H9 (cell line): ENCODE data around the gene HYDIN. TPM values are rescaled to one million over a fixed set of nuclear protein-coding genes. Genes with fewer than 3 reads are reported as not detected.
"Not testable (repeated sequence)": the region's sequence is repeated elsewhere in the genome, so short reads cannot be mapped to it uniquely, and the experiment has no call there.

Source experiments
- DNase-seq: peaks from one replicate; pipeline ENCODE4 v3.0.0-alpha.2; 2017
- H2AFZ ChIP-seq: one replicate; pipeline ENCODE4 v1.6.1; 2013; ENCODE audit warnings: mild to moderate bottlenecking, low read length, control low read depth, moderate library complexity
- H2AK5ac ChIP-seq: 2 replicates; pipeline ENCODE4 v1.6.1; 2013; ENCODE audit warnings: low read length, control low read depth, mixed read lengths; ENCODE audit not compliant: insufficient read length
- H2BK120ac ChIP-seq: one replicate; pipeline ENCODE4 v1.6.1; 2013; ENCODE audit warnings: low read depth, mild to moderate bottlenecking, low read length, control low read depth, inconsistent platforms; ENCODE audit not compliant: poor library complexity, severe bottlenecking
- H2BK12ac ChIP-seq: 2 replicates; pipeline ENCODE4 v1.6.1; 2013; ENCODE audit warnings: low read length, control low read depth, mixed read lengths, low read depth; ENCODE audit not compliant: insufficient read length
- H2BK15ac ChIP-seq: 2 replicates; pipeline ENCODE4 v1.6.1; 2013; ENCODE audit warnings: low read depth, low read length, control low read depth
- H2BK20ac ChIP-seq: one replicate; pipeline ENCODE4 v1.6.1; 2013; ENCODE audit warnings: low read depth, mild to moderate bottlenecking, low read length, control low read depth, inconsistent platforms; ENCODE audit not compliant: poor library complexity, severe bottlenecking
- H2BK5ac ChIP-seq: 2 replicates; pipeline ENCODE4 v1.6.1; 2013; ENCODE audit warnings: low read length, control low read depth, mixed read lengths; ENCODE audit not compliant: insufficient read length
- H3K14ac ChIP-seq: 2 replicates; pipeline ENCODE4 v1.6.1; 2013; ENCODE audit warnings: low read length, control low read depth; ENCODE audit not compliant: insufficient read depth
- H3K18ac ChIP-seq: 2 replicates; pipeline ENCODE4 v1.6.1; 2013; ENCODE audit warnings: low read depth, mild to moderate bottlenecking, mixed read lengths, low read length, control low read depth; ENCODE audit not compliant: insufficient read length
- H3K23ac ChIP-seq: 2 replicates; pipeline ENCODE4 v1.6.1; 2013; ENCODE audit warnings: low read length, control low read depth, mixed read lengths, low read depth; ENCODE audit not compliant: insufficient read length
- H3K23me2 ChIP-seq: 2 replicates; pipeline ENCODE4 v1.6.1; 2013; ENCODE audit warnings: low read depth, mild to moderate bottlenecking, mixed read lengths, low read length, control low read depth; ENCODE audit not compliant: insufficient read length, poor library complexity, severe bottlenecking
- H3K27ac ChIP-seq: 2 replicates; pipeline ENCODE4 v1.5.1; 2013; ENCODE audit warnings: low read length, control low read depth, mixed read lengths, low read depth; ENCODE audit not compliant: insufficient read length
- H3K27me3 ChIP-seq: 2 replicates; pipeline ENCODE4 v1.6.1; 2013; ENCODE audit warnings: low read length, control low read depth, inconsistent platforms; ENCODE audit not compliant: insufficient read depth
- H3K4ac ChIP-seq: 2 replicates; pipeline ENCODE4 v1.6.1; 2013; ENCODE audit warnings: low read depth, mild to moderate bottlenecking, control low read depth, inconsistent platforms, low read length, moderate library complexity
- H3K4me1 ChIP-seq: 2 replicates; pipeline ENCODE4 v1.6.1; 2013; ENCODE audit warnings: low read length, control low read depth, inconsistent platforms; ENCODE audit not compliant: insufficient read depth
- H3K4me2 ChIP-seq: 2 replicates; pipeline ENCODE4 v1.6.1; 2013; ENCODE audit warnings: low read length, control low read depth, mixed read lengths; ENCODE audit not compliant: insufficient read length, insufficient read depth
- H3K56ac ChIP-seq: 2 replicates; pipeline ENCODE4 v1.6.1; 2013; ENCODE audit warnings: low read depth, mild to moderate bottlenecking, mixed read lengths, low read length, control low read depth; ENCODE audit not compliant: insufficient read length
- H3K79me1 ChIP-seq: 2 replicates; pipeline ENCODE4 v1.6.1; 2013; ENCODE audit warnings: low read depth, mild to moderate bottlenecking, moderate library complexity, low read length, control low read depth, inconsistent platforms; ENCODE audit not compliant: insufficient read depth, poor library complexity, severe bottlenecking
- H3K79me2 ChIP-seq: 2 replicates; pipeline ENCODE4 v1.6.1; 2013; ENCODE audit warnings: low read length, control low read depth, inconsistent platforms; ENCODE audit not compliant: insufficient read depth
- H3K9ac ChIP-seq: 2 replicates; pipeline ENCODE4 v1.6.1; 2013; ENCODE audit warnings: low read length, control low read depth, mixed read lengths; ENCODE audit not compliant: insufficient read length; ENCODE audit errors: extremely low read depth
- H3K9me3 ChIP-seq: one replicate; pipeline ENCODE4 v1.6.1; 2013; ENCODE audit warnings: low read depth, low read length, inconsistent platforms; ENCODE audit not compliant: control insufficient read depth
- H3T11ph ChIP-seq: one replicate; pipeline ENCODE4 v1.6.1; 2013; ENCODE audit warnings: mild to moderate bottlenecking, low read length, control low read depth, inconsistent platforms
- H4K20me1 ChIP-seq: one replicate; pipeline ENCODE4 v1.6.1; 2013; ENCODE audit not compliant: control insufficient read depth, insufficient read length, insufficient read depth
- H4K5ac ChIP-seq: 2 replicates; pipeline ENCODE4 v1.6.1; 2013; ENCODE audit warnings: low read depth, mild to moderate bottlenecking, mixed read lengths, low read length, control low read depth; ENCODE audit not compliant: insufficient read length
- H4K8ac ChIP-seq: replicated peaks from 2 replicates; pipeline ENCODE4 v1.6.1; 2013; ENCODE audit warnings: low read length, control low read depth, mixed read lengths, low read depth; ENCODE audit not compliant: insufficient read length
- H4K91ac ChIP-seq: 2 replicates; pipeline ENCODE4 v1.6.1; 2013; ENCODE audit warnings: low read depth, mild to moderate bottlenecking, moderate library complexity, mixed read lengths, low read length, control low read depth; ENCODE audit not compliant: insufficient read length
- H3K27ac Mint-ChIP-seq, 3 experiments: 2 replicates in 2 of 3; 3 replicates in 1 of 3; pipeline ENCODE4 v1.8.0; 2020 to 2021; ENCODE audit warnings: mixed read lengths in 3 of 3, mild to moderate bottlenecking in 1 of 3, moderate library complexity in 1 of 3
- H3K27me3 Mint-ChIP-seq: 2 replicates; pipeline ENCODE4 v1.8.0; 2021; ENCODE audit warnings: low read depth, mild to moderate bottlenecking, moderate library complexity, mixed read lengths
- H3K36me3 Mint-ChIP-seq, 3 experiments: 2 replicates in 2 of 3; 3 replicates in 1 of 3; pipeline ENCODE4 v1.8.0; 2020 to 2021; ENCODE audit warnings: low read depth in 3 of 3, mixed read lengths in 3 of 3; ENCODE audit not compliant: insufficient read depth in 1 of 3
- H3K4me1 Mint-ChIP-seq, 2 experiments: 2 replicates each; pipeline ENCODE4 v1.8.0; 2020; ENCODE audit warnings: mixed read lengths in 2 of 2
- H3K4me3 Mint-ChIP-seq, 2 experiments: 2 replicates in 1 of 2; 3 replicates in 1 of 2; pipeline ENCODE4 v1.8.0; 2020 to 2021; ENCODE audit warnings: mild to moderate bottlenecking in 2 of 2, mixed read lengths in 2 of 2, moderate library complexity in 1 of 2
- H3K9me3 Mint-ChIP-seq, 2 experiments: 2 replicates in 1 of 2; 3 replicates in 1 of 2; pipeline ENCODE4 v1.8.0; 2020; ENCODE audit warnings: mild to moderate bottlenecking in 2 of 2, mixed read lengths in 2 of 2, moderate library complexity in 1 of 2
- WGBS: extraction: QIAGEN DNeasy Blood & Tissue Kit; methylation state at CpG from one replicate; pipeline ENCODE4 v1.1.7; 2013; ENCODE audit warnings: missing lambda C conversion rate, low lambda C conversion rate, mixed read lengths; ENCODE audit not compliant: insufficient read length; ENCODE audit errors: extremely low coverage; 5-methylcytosine and 5-hydroxymethylcytosine counted together
- total RNA-seq: library from RNA; stranded (reverse); gene quantifications from 2 replicates; pipeline ENCODE4 v1.2.1, GENCODE V29; 2021

Gene HYDIN
- total RNA-seq, 1 experiment from 2014 or later, result 1.7 TPM

GRCh38 chr16:70920661-70921060 lies 309.9 kb downstream of the HYDIN start:
- not testable (repeated sequence) for H3K4me1 Mint-ChIP-seq, H3K79me2 ChIP-seq, H4K8ac ChIP-seq, H3K23me2 ChIP-seq, H3K9ac ChIP-seq, H3K9me3 Mint-ChIP-seq, H2BK15ac ChIP-seq, H3K4me2 ChIP-seq, H3K4me1 ChIP-seq, H2AK5ac ChIP-seq, H3T11ph ChIP-seq, H3K14ac ChIP-seq, H2AFZ ChIP-seq, H3K4me3 Mint-ChIP-seq, H3K27ac Mint-ChIP-seq, H3K27me3 ChIP-seq, H2BK12ac ChIP-seq, H3K9me3 ChIP-seq, H3K4ac ChIP-seq, H3K79me1 ChIP-seq, H4K91ac ChIP-seq, H3K23ac ChIP-seq, H3K27me3 Mint-ChIP-seq, H3K36me3 Mint-ChIP-seq, H2BK120ac ChIP-seq, H4K5ac ChIP-seq, H3K56ac ChIP-seq, DNase-seq, H2BK5ac ChIP-seq, H2BK20ac ChIP-seq, H3K27ac ChIP-seq, H4K20me1 ChIP-seq, H3K18ac ChIP-seq
- no CpG with 5 or more reads among the region's 22 CpGs for WGBS
